HepG2 (cell line): ENCODE data around the gene BABAM2. TPM values are rescaled to one million over a fixed set of nuclear protein-coding genes. Genes with fewer than 3 reads are reported as not detected.
A peak's percentile ranks its signal among the peaks of the same experiment; 100 is the strongest.

Source experiments
- ATAC-seq: fragments of 200-7000 bp; cut with Tn5 transposase; 3 replicates; pipeline ENCODE4 v1.9.1; 2020; ENCODE audit warnings: mild to moderate bottlenecking, moderate library complexity
- BruUV-seq: library from RNA; stranded (reverse); fragments of 400-500 nt; replicated peaks from 2 replicates; lab custom pipeline; 2021; lab: Mats Ljungman, UMichigan
- CTCF ChIA-PET: fragments of 300-600 bp; formaldehyde crosslinking; extraction: SDS; loops from one replicate; lab custom pipeline; 2021; ENCODE audit warnings: low total read pairs, inconsistent platforms, low intra/inter-chr PET ratio; lab: Yijun Ruan, JAX
- POLR2A ChIA-PET: fragments of 350-600 bp; sonication (Branson Sonifier 250); formaldehyde crosslinking; loops from one replicate; lab custom pipeline; 2020; ENCODE audit warnings: antibody characterized with exemption, inconsistent platforms; lab: Yijun Ruan, JAX
- DNase-seq: peaks from one replicate; pipeline ENCODE4 v3.0.0-alpha.2; 2015; ENCODE audit warnings: low spot score
- FAIRE-seq: peaks from 3 replicates; lab custom pipeline; 2011; peaks lifted over from hg19 to GRCh38; lab: Jason Lieb, UNC
- H2AFZ ChIP-seq: one replicate; pipeline ENCODE4 v1.6.1; 2011; ENCODE audit warnings: low read length, inconsistent platforms
- H3K27ac ChIP-seq: fragments of 300-600 bp; 3 replicates; pipeline ENCODE4 v1.8.0; 2011; ENCODE audit warnings: mixed run types, mild to moderate bottlenecking, mixed read lengths, low read length, inconsistent platforms; ENCODE audit not compliant: insufficient read depth; ENCODE audit errors: extremely low read length
- H3K27me3 ChIP-seq, 2 experiments: fragments of 200-600 bp in 1 of 2; 2 replicates in 1 of 2; 3 replicates in 1 of 2; pipeline versions ENCODE4 v1.6.0 to v1.8.0; 2011; ENCODE audit warnings: low read length in 2 of 2, mild to moderate bottlenecking in 2 of 2, moderate library complexity in 2 of 2, inconsistent platforms in 1 of 2; ENCODE audit not compliant: insufficient read depth in 2 of 2, control insufficient read depth in 1 of 2
- H3K36me3 ChIP-seq, 2 experiments: fragments of 200-600 bp in 1 of 2; replicated peaks in 1 of 2; 2 replicates in 1 of 2; 3 replicates in 1 of 2; pipeline versions ENCODE4 v1.5.1 to v1.8.0; 2011; ENCODE audit warnings: low read length in 2 of 2, inconsistent platforms in 1 of 2; ENCODE audit not compliant: insufficient read depth in 2 of 2, control insufficient read depth in 1 of 2
- H3K4me1 ChIP-seq: 2 replicates; pipeline ENCODE4 v1.5.1; 2012; ENCODE audit warnings: low read length, inconsistent platforms; ENCODE audit not compliant: insufficient read depth
- H3K4me2 ChIP-seq: 2 replicates; pipeline ENCODE4 v1.6.0; 2011; ENCODE audit warnings: low read depth, low read length, inconsistent platforms
- H3K4me3 ChIP-seq, 3 experiments: fragments of 200-600 bp in 1 of 3; sonication (generic), shearing (Covaris generic) in 1 of 3; replicated peaks in 1 of 3; 2 replicates each; pipeline ENCODE4 v1.5.1; 2011 to 2016; ENCODE audit warnings: low read length in 3 of 3, inconsistent platforms in 2 of 3, low read depth in 2 of 3, mild to moderate bottlenecking in 2 of 3, control low read depth in 1 of 3, mixed read lengths in 1 of 3; ENCODE audit not compliant: insufficient read depth in 1 of 3
- H3K79me2 ChIP-seq: one replicate; pipeline ENCODE4 v1.6.1; 2011; ENCODE audit warnings: low read length, inconsistent platforms; ENCODE audit not compliant: insufficient read depth
- H3K9ac ChIP-seq: 2 replicates; pipeline ENCODE4 v1.6.0; 2011; ENCODE audit warnings: mild to moderate bottlenecking, low read depth, low read length, inconsistent platforms; ENCODE audit not compliant: insufficient read depth
- H3K9me3 ChIP-seq: 2 replicates; pipeline ENCODE4 v1.5.1; 2012; ENCODE audit warnings: mild to moderate bottlenecking, low read length
- H4K20me1 ChIP-seq: 2 replicates; pipeline ENCODE4 v1.6.0; 2011; ENCODE audit warnings: inconsistent platforms, mild to moderate bottlenecking, low read length, moderate library complexity; ENCODE audit not compliant: insufficient read depth
- DZIP1 ChIP-seq: sonication (generic); formaldehyde crosslinking; IDR thresholded peaks from 2 replicates; pipeline ENCODE4 v1.5.0; 2020; ENCODE audit warnings: mild to moderate bottlenecking, missing genetic modification reagents
- FOXA1 ChIP-seq, 2 experiments: fragments of 450-650 bp in 1 of 2; sonication (generic) in 1 of 2; formaldehyde crosslinking in 1 of 2; IDR thresholded peaks; 2 replicates each; pipeline versions ENCODE4 v1.4.0 to v1.6.1; 2016 to 2020; ENCODE audit warnings: missing genetic modification reagents in 1 of 2
- HMGXB3 ChIP-seq: sonication (generic); formaldehyde crosslinking; IDR thresholded peaks from 2 replicates; pipeline ENCODE4 v1.4.0; 2020; ENCODE audit warnings: missing genetic modification reagents, borderline replicate concordance
- HOXA7 ChIP-seq: sonication (generic); formaldehyde crosslinking; IDR thresholded peaks from 2 replicates; pipeline ENCODE4 v1.8.1; 2022; ENCODE audit warnings: mild to moderate bottlenecking, missing genetic modification reagents, moderate library complexity
- NR2F6 ChIP-seq, 2 experiments: IDR thresholded peaks; 2 replicates each; pipeline ENCODE4 v1.6.1; 2016; ENCODE audit warnings: antibody characterized with exemption in 1 of 2, mild to moderate bottlenecking in 1 of 2
- SSRP1 ChIP-seq: IDR thresholded peaks from 2 replicates; pipeline ENCODE4 v1.6.1; 2016; ENCODE audit warnings: control low read depth
- ZBTB34 ChIP-seq: sonication (generic); formaldehyde crosslinking; IDR thresholded peaks from 2 replicates; pipeline ENCODE4 v1.8.0; 2022; ENCODE audit warnings: mild to moderate bottlenecking, missing genetic modification reagents
- ZMYM4 ChIP-seq: sonication (generic); formaldehyde crosslinking; IDR thresholded peaks from 2 replicates; pipeline ENCODE4 v1.8.1; 2023; ENCODE audit warnings: mild to moderate bottlenecking, missing genetic modification reagents
- ZNF205 ChIP-seq: IDR thresholded peaks from 2 replicates; pipeline ENCODE4 v1.6.1; 2018; ENCODE audit warnings: missing biosample characterization, missing genetic modification reagents
- in situ Hi-C: cut with HindIII; loops from 2 replicates; pipeline ENCODE4 v1.10.0; 2017; ENCODE audit warnings: low pct_unique_long_range_greater_than_20kb; ENCODE audit not compliant: extremely low pct_ligation_motif_present
- intact Hi-C: fragments of 100-400 bp; cut with micrococcal nuclease; formaldehyde crosslinking; loops from one replicate; pipeline ENCODE4 v1.10.0; 2022; ENCODE audit not compliant: unreplicated experiment
- polyA plus RNA-seq, 8 experiments: library from polyadenylated mRNA; depleted of rRNA in 3 of 8; stranded (reverse) in 7 of 8; unstranded in 1 of 8; fragments of >200 nt; fragmentation: Illumina TruSeq in 4 of 8; extraction: Trizol in 4 of 8; gene quantifications; 2 replicates each; pipeline versions ENCODE4 v1.2.1 to v1.2.3, GENCODE V29; 2011 to 2016; ENCODE audit warnings: low read depth in 4 of 8, missing spikeins in 1 of 8, mixed read lengths in 1 of 8; ENCODE audit not compliant: insufficient read depth in 1 of 8
- total RNA-seq, 5 experiments: library from RNA; depleted of rRNA; stranded (reverse); fragments of >200 nt; fragmentation: Illumina TruSeq; extraction: Trizol; gene quantifications; 2 replicates each; pipeline ENCODE4 v1.2.3, GENCODE V29; 2016; ENCODE audit warnings: low read depth in 1 of 5
- TF ChIP-seq, protein P1 (sequence below), 2 experiments: fragments of 450-650 bp in 1 of 2; sonication (generic) in 1 of 2; formaldehyde crosslinking; IDR thresholded peaks; 2 replicates each; pipeline versions ENCODE4 v1.5.0 to v1.8.0; 2020 to 2022; ENCODE audit warnings: mild to moderate bottlenecking in 1 of 2, missing genetic modification reagents in 1 of 2

The BABAM2 gene
- total and polyA plus RNA-seq, 2 of the 13 experiments (the other 11 are each of a cell fraction or from before 2014, with no cell fraction given) = 24.9 to 28.0 TPM

- no peaks in the 10 kb centered on the region for H4K20me1 ChIP-seq
- POLR2A ChIA-PET = interaction anchor here (0.6 to 1.7 kb wide), 5 partner anchors 10 to 163 kb away, joined by 3 to 7 read pairs (median 5); partner anchors contain the start of genes BABAM2 and RBKS
- DNase-seq (peak; percentile 70), FAIRE-seq (no peak), ATAC-seq (peak; percentile 82)
- no peaks in the 10 kb centered on the region for H3K27me3 ChIP-seq
- CTCF ChIA-PET = no interaction called here
- no peak overlapping the region for H3K4me2 ChIP-seq
- in situ Hi-C loops (no loop called here), intact Hi-C loops (no loop called here)
- H3K36me3 ChIP-seq = no peaks in the 10 kb centered on the region; a peak in 1 of 5 replicates
- peak overlapping the region; percentile 66 for H3K27ac ChIP-seq
- no TSS peak for BruUV-seq
- TF ChIP-seq ZMYM4 (CRISPR knock-in tag) (no peak), NR2F6 (IDR thresholded peaks at IDR 0.05) (no peak), NR2F6 (CRISPR knock-in tag; IDR thresholded peaks at IDR 0.05) (no peak), HMGXB3 (CRISPR knock-in tag) (0 out of 2 replicates have a peak, but pooled peaks have one; percentile 10), FOXA1 (IDR thresholded peaks at IDR 0.05) (no peak), FOXA1 (CRISPR knock-in tag; IDR thresholded peaks at IDR 0.05) (peak; percentile 16; the same call in 1 of the 2 replicates), ZNF205 (CRISPR knock-in tag) (peak; percentile 98), HOXA7 (0 out of 2 replicates have a peak, but pooled peaks have one; percentile 20), ZBTB34 (CRISPR knock-in tag) (no peak), SSRP1 (CRISPR knock-in tag) (0 out of 2 replicates have a peak, but pooled peaks have one; percentile 61), DZIP1 (no peak)
- TF ChIP-seq, protein P1, sequence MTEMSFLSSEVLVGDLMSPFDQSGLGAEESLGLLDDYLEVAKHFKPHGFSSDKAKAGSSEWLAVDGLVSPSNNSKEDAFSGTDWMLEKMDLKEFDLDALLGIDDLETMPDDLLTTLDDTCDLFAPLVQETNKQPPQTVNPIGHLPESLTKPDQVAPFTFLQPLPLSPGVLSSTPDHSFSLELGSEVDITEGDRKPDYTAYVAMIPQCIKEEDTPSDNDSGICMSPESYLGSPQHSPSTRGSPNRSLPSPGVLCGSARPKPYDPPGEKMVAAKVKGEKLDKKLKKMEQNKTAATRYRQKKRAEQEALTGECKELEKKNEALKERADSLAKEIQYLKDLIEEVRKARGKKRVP (CRISPR knock-in tag; IDR thresholded peaks at IDR 0.05) = peak in 1 of 2 experiments; percentile 48; a peak in 1 of 4 replicates
- no peaks in the 10 kb centered on the region for H3K9me3 ChIP-seq
- no peak overlapping the region for H3K9ac ChIP-seq
- no peak overlapping the region for H2AFZ ChIP-seq
- H3K4me1 ChIP-seq = peaks cover 46% of the 10 kb centered on the region
- no peak overlapping the region for H3K4me3 ChIP-seq
- H3K79me2 ChIP-seq = no peaks in the 10 kb centered on the region
These were observed 25.3 kb downstream of the BABAM2 start for GRCh38 chr2:27915874-27916273.
